Measurements from ENCODE around the gene ATP11B.

The ATP11B gene

DNA sequence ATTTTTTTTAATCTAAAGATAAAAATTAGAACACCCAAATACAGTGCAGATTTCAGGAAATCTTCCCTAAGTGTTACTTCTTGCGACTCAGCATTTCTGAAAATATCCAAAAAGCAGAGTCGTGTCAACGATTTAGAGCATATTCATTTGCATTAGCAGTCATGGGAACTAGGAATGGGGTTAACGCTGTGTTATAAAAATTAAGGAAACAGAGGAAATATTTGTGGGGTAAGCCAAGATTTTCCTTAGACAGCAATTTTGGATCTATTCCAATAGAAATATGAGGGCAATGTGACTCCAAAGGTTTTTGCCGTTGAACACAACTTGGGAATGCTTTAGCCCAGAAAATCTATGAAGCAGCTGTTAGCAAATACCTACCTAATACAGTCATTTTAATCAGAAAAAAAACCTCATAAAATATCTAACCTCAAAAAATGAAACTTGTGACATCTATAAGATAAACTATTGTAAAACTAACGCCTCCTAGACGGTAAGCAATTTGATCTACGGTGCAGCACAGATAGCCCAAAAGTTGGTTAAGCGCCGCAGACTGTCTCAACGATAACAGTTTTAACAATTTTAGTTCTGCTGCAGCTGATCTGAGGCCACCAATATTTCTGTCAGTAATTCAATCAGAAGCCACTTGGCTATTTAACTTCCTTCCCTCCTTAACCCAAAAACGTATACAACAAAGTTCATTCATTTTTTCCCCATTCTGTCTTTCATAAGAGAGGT lies 5.8 kb upstream of the ATP11B start:
- H3K36me3 ChIP-seq (ENCODE audit: low read length): no peaks in the 10 kb centered on the region
- TF ChIP-seq, protein P1, sequence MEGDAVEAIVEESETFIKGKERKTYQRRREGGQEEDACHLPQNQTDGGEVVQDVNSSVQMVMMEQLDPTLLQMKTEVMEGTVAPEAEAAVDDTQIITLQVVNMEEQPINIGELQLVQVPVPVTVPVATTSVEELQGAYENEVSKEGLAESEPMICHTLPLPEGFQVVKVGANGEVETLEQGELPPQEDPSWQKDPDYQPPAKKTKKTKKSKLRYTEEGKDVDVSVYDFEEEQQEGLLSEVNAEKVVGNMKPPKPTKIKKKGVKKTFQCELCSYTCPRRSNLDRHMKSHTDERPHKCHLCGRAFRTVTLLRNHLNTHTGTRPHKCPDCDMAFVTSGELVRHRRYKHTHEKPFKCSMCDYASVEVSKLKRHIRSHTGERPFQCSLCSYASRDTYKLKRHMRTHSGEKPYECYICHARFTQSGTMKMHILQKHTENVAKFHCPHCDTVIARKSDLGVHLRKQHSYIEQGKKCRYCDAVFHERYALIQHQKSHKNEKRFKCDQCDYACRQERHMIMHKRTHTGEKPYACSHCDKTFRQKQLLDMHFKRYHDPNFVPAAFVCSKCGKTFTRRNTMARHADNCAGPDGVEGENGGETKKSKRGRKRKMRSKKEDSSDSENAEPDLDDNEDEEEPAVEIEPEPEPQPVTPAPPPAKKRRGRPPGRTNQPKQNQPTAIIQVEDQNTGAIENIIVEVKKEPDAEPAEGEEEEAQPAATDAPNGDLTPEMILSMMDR (IDR thresholded peaks at IDR 0.05; ENCODE audit: insufficient read depth, low read length, poor library complexity, severe bottlenecking): no peak
- no peak for TF ChIP-seq EZH2phosphoT487 (conservative IDR thresholded peaks at IDR 0.05; ENCODE audit: low read length)
- H3K4me3 ChIP-seq (ENCODE audit: insufficient read depth, low read length, poor library complexity, severe bottlenecking): no peak overlapping the region
- H3K4me2 ChIP-seq (ENCODE audit: low read depth, low read length, poor library complexity, severe bottlenecking): no peak overlapping the region
- H2AFZ ChIP-seq (ENCODE audit: low read depth, low read length, severe bottlenecking): no peak overlapping the region
- H3K9me2 ChIP-seq (replicated peaks; ENCODE audit: insufficient read depth, low read length): no peaks in the 10 kb centered on the region
- H3K9ac ChIP-seq (ENCODE audit: low read length): no peak overlapping the region
- H3K79me2 ChIP-seq (ENCODE audit: insufficient read depth, low read length): no peaks in the 10 kb centered on the region
- H3F3A ChIP-seq (ENCODE audit: insufficient read depth): no peaks in the 10 kb centered on the region
- H4K20me1 ChIP-seq (ENCODE audit: low read depth, low read length): no peaks in the 10 kb centered on the region
- no peaks in the 10 kb centered on the region for H3K27me3 ChIP-seq (ENCODE audit: low read length)
- H3K9me3 ChIP-seq (ENCODE audit: insufficient read depth, low read length): no peaks in the 10 kb centered on the region
- no peak overlapping the region for H3K27ac ChIP-seq (ENCODE audit: low read depth, low read length)

DNA sequence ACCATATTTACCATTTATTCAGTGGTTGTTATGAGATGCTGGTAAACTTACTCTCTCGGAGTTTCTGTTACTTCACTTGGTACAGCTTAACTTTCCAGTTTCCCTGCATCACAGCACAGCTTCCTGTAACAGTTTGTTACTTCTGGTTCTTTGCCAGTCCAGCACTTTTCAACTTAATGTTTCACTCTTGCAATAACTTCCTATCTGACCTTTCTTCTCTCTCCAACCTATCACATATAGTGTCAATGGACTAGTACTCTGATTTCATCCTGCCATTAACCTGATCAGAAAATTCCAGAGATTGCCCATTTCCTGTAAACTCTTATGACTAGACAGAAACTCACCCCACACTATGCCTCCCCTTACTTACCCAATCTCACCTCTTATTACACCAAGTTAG lies 3.9 kb upstream of the ATP11B start:
- Histone ChIP-seq H3K36me3 (ENCODE audit: low read length) (no peaks in the 10 kb centered on the region), H4K20me1 (ENCODE audit: low read depth, low read length) (no peaks in the 10 kb centered on the region), H3K9ac (ENCODE audit: low read length) (no peak overlapping the region), H3K9me3 (ENCODE audit: insufficient read depth, low read length) (no peaks in the 10 kb centered on the region), H3K27me3 (ENCODE audit: low read length) (no peaks in the 10 kb centered on the region), H3F3A (ENCODE audit: insufficient read depth) (0 out of 2 replicates have a peak, but pooled peaks cover under 1% of the 10 kb centered on the region), H3K4me3 (ENCODE audit: insufficient read depth, low read length, poor library complexity, severe bottlenecking) (no peak overlapping the region), H2AFZ (ENCODE audit: low read depth, low read length, severe bottlenecking) (no peak overlapping the region), H3K79me2 (ENCODE audit: insufficient read depth, low read length) (peaks cover 6% of the 10 kb centered on the region), H3K9me2 (replicated peaks; ENCODE audit: insufficient read depth, low read length) (no peaks in the 10 kb centered on the region), H3K27ac (ENCODE audit: low read depth, low read length) (no peak overlapping the region), H3K4me2 (ENCODE audit: low read depth, low read length, poor library complexity, severe bottlenecking) (no peak overlapping the region)
- no peak for TF ChIP-seq EZH2phosphoT487 (conservative IDR thresholded peaks at IDR 0.05; ENCODE audit: low read length)
- TF ChIP-seq, protein P1 (IDR thresholded peaks at IDR 0.05; ENCODE audit: insufficient read depth, low read length, poor library complexity, severe bottlenecking): no peak

DNA sequence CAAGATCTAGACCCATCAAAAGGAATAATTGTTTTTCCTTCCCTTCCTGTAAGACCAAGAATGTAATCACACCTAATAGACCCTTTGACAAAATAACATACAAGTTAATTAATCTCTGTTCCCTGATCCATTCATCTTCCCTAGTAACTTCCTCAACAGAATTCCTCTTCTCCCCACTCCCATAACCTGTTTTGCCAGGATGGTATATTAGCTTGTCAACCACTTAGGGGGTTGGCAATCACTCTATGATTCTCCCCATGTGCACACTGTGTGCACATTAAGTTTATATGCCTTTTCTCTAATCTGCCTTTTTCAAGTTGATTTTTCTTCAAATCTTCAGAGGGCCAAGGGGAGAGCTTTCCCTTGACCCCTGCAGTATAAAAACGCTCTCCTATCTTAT lies 2.7 kb upstream of the ATP11B start:
- Histone ChIP-seq H3K79me2 (ENCODE audit: insufficient read depth, low read length) (peaks cover 18% of the 10 kb centered on the region), H3K9me3 (ENCODE audit: insufficient read depth, low read length) (no peaks in the 10 kb centered on the region), H2AFZ (ENCODE audit: low read depth, low read length, severe bottlenecking) (no peak overlapping the region), H4K20me1 (ENCODE audit: low read depth, low read length) (no peaks in the 10 kb centered on the region), H3K4me2 (ENCODE audit: low read depth, low read length, poor library complexity, severe bottlenecking) (no peak overlapping the region), H3K36me3 (ENCODE audit: low read length) (no peaks in the 10 kb centered on the region), H3F3A (ENCODE audit: insufficient read depth) (peaks cover 9% of the 10 kb centered on the region; the same call in 1 of the 2 replicates), H3K9ac (ENCODE audit: low read length) (no peak overlapping the region), H3K27me3 (ENCODE audit: low read length) (no peaks in the 10 kb centered on the region), H3K27ac (ENCODE audit: low read depth, low read length) (no peak overlapping the region), H3K4me3 (ENCODE audit: insufficient read depth, low read length, poor library complexity, severe bottlenecking) (no peak overlapping the region), H3K9me2 (replicated peaks; ENCODE audit: insufficient read depth, low read length) (no peaks in the 10 kb centered on the region)
- no peak for TF ChIP-seq EZH2phosphoT487 (conservative IDR thresholded peaks at IDR 0.05; ENCODE audit: low read length)
- TF ChIP-seq, protein P1 (IDR thresholded peaks at IDR 0.05; ENCODE audit: insufficient read depth, low read length, poor library complexity, severe bottlenecking): no peak
